Fibroblast of villous mesenchyme (primary cell): Measurements from ENCODE around the gene DMC1. TPM values are rescaled to one million over a fixed set of nuclear protein-coding genes. Genes with fewer than 3 reads are reported as not detected.
A peak's percentile ranks its signal among the peaks of the same experiment; 100 is the strongest.

ENCODE experiments used
- DNase-seq: peaks from one replicate; pipeline ENCODE4 v3.0.0-alpha.2; 2010; ENCODE audit warnings: low read depth
- H3K4me3 ChIP-seq: 2 replicates; pipeline ENCODE4 v1.5.1; 2011; ENCODE audit warnings: low read depth, mild to moderate bottlenecking, low read length
- total RNA-seq: library from RNA; depleted of rRNA; stranded (reverse); fragments of >200 nt; gene quantifications from 2 replicates; pipeline ENCODE4 v1.2.3, GENCODE V29; 2012
- TF ChIP-seq, protein P1 (sequence below): IDR thresholded peaks from 2 replicates; pipeline ENCODE4 v1.5.1; 2012; ENCODE audit warnings: low read depth, mild to moderate bottlenecking, low read length; ENCODE audit not compliant: insufficient read depth

DMC1 gene
- total RNA-seq, 1 donor = 6.5 TPM

DNA sequence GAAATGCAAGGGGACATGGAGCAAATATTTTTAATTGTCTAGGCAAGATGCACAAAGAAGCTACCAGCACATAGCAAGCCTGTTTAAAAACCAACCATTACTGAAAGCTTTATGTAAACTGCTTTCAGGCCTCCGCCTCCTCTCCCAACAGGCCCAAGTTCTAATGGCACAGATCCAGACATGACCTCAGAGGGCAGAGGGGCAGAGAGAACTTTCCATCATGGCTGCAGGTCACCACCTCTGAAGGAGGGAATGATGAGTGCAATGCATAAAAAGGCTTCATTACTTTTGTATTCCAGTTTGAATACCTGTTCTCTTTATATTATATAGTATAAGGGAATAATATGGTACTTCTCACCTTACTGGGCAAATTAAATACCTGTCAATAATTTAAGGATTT lies 79.1 kb downstream of the DMC1 start:
- H3K4me3 ChIP-seq = no peak overlapping the region
- TF ChIP-seq, protein P1, sequence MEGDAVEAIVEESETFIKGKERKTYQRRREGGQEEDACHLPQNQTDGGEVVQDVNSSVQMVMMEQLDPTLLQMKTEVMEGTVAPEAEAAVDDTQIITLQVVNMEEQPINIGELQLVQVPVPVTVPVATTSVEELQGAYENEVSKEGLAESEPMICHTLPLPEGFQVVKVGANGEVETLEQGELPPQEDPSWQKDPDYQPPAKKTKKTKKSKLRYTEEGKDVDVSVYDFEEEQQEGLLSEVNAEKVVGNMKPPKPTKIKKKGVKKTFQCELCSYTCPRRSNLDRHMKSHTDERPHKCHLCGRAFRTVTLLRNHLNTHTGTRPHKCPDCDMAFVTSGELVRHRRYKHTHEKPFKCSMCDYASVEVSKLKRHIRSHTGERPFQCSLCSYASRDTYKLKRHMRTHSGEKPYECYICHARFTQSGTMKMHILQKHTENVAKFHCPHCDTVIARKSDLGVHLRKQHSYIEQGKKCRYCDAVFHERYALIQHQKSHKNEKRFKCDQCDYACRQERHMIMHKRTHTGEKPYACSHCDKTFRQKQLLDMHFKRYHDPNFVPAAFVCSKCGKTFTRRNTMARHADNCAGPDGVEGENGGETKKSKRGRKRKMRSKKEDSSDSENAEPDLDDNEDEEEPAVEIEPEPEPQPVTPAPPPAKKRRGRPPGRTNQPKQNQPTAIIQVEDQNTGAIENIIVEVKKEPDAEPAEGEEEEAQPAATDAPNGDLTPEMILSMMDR = no peak
- DNase-seq = peak; percentile 69

DNA sequence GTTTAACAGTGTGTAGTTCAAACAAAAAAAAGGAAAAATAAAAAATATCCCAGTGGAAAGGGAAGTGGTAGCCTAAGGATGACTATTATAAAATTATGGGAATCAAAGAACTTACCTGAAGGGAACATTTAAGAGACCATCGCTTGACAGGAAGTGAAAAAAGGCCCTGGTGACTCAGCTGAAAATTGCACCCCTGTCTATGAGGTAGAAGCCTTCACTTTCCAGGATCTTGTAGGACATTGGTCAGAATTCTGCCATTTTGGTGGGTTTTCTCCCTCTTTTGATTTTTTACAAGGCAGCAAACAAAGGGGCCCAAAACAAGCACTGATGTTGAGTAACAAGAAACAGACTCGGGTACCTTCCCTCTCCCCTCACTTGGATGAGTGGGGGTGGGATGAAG lies 79.5 kb downstream of the DMC1 start:
- DNase-seq = no peak
- no peak overlapping the region for H3K4me3 ChIP-seq
- TF ChIP-seq, protein P1 = no peak

DNA sequence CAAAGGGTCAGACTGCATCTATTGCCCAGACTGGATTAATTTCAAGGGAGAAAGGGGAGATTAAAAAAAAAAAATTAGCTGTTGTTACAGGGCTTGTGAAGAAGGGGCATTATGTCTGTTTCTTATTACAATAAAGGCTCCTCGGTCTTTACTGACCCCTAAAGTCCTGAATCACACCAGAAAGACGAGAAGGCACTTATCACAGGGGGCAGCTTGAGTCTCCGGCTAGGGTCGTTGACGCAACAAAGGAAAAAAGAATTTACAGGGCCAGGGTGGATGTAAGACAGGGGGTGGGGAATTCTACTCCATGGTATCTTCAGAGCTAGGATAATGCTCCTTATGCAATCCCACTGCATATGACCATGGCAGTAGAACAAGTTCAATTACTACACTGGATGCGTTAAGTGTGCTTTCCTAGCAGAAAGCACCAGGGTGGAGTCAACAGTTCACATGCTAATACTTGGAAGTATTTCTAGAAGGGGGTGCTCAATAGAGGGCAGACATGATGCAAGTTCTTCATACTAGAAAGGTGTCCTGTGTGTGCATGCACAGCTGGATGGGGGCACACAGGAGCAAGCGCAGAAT lies 80.3 kb downstream of the DMC1 start:
- no peak overlapping the region for H3K4me3 ChIP-seq
- TF ChIP-seq, protein P1 = no peak
- no peak for DNase-seq

DNA sequence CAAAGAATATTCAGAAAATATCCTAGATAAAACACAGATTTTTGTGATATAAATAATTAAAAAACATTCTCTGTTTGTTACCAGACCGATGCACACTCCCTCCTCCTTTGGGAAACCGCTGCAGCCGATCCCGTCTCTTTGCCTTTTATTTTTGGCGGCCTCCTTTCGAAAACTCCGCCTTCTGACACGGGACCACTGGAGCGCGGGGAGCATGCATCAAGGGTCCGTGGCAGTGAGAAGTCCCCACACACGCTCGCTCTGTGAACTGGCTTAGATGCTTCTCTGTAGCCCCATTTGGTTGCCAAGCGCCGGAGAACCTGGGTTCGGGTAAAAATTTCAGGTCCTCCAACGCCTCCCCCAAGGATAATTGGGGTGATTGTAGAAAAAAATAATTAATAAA lies 80.8 kb downstream of the DMC1 start:
- TF ChIP-seq, protein P1 = no peak
- DNase-seq = no peak
- no peak overlapping the region for H3K4me3 ChIP-seq

DNA sequence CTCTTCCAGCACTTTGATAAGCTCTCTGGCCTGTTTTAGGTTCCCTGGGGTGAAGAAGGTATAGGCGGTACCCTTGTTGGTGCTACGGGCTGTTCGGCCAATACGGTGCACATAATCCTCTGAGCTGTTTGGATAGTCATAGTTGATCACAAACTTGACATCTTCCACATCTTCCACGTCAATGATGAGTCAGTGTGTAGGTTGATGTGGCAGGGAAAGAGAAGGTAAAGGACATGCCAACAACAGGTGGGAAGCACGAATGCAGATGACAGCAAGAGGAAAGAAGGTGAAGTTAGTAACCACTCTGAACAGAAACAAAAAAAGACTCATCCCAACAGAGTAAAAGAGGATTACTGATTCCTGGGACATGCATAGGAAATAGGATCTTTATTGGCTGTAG lies 82.0 kb downstream of the DMC1 start:
- no peak for DNase-seq
- TF ChIP-seq, protein P1 = no peak
- no peak overlapping the region for H3K4me3 ChIP-seq

DNA sequence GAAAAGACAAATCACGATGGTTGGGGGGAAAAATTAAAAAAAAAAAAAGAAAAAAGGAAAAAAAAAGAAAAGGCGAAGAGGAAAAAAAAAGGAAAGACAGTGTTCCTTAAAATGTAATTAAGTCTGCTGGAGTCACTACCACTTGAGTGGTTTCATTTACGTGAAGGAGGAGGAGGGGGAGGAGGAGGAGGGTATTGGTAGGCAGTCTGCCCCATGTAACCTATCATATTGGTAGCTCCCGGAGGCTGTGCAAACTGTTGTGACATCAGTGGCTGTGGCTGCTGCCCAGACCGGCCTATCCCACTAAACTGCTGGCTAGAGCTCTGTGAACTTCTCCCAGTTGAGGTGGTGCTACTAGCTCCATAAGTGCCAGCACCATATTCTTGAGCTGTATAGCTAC lies 84.2 kb downstream of the DMC1 start:
- no peak for DNase-seq
- TF ChIP-seq, protein P1 = no peak
- H3K4me3 ChIP-seq = no peak overlapping the region

DNA sequence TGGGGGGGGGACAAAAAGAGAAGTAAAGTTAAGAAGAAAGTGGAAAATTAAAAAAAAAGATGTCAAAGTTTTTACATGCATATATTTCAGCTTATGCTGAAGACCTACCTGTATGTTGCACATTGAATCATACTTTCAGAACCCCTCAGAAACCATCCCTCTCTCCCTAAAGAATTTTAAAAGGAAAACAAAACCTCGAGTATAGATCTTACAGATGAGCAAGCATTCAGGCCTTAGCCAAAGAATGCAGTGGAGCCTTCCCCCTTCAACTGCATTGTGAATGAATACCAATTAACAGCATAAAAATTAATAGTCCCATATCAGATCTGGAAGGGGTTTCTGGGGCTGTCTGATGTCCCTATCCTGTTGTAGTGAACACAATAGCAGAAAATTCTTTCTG lies 85.7 kb downstream of the DMC1 start:
- no peak for DNase-seq
- no peak overlapping the region for H3K4me3 ChIP-seq
- TF ChIP-seq, protein P1 = no peak
